AG09319 (cell line): Measurements from ENCODE around the gene NRG4.

Experiments
- DNase-seq: peaks from one replicate; pipeline ENCODE4 v3.0.0-alpha.2; 2010; ENCODE audit warnings: low read depth; ENCODE audit errors: extremely low read depth
- CTCF ChIP-seq: IDR thresholded peaks from 2 replicates; pipeline ENCODE4 v1.5.1; 2011; ENCODE audit warnings: low read depth, mild to moderate bottlenecking, inconsistent platforms, low read length, moderate library complexity

Gene NRG4

GRCh38 chr15:75942464-75942863, 69.8 kb downstream of the NRG4 start:
- no peak for DNase-seq
- no peak for TF ChIP-seq CTCF

- no peak for TF ChIP-seq CTCF
- no peak for DNase-seq
These were observed 81.4 kb downstream of the NRG4 start for GRCh38 chr15:75930866-75931265.

GRCh38 chr15:75929799-75930565, 82.2 kb downstream of the NRG4 start:
- no peak for DNase-seq
- TF ChIP-seq CTCF, result no peak

GRCh38 chr15:75928680-75929608, 83.3 kb downstream of the NRG4 start:
- TF ChIP-seq CTCF, result no peak; the same call in none of the 2 replicates
- no peak for DNase-seq

GRCh38 chr15:75927601-75928000, 84.6 kb downstream of the NRG4 start:
- no peak for TF ChIP-seq CTCF
- DNase-seq, result no peak

GRCh38 chr15:75926931-75927330, 85.3 kb downstream of the NRG4 start:
- no peak for DNase-seq
- TF ChIP-seq CTCF, result no peak

GRCh38 chr15:75925440-75925839, 86.8 kb downstream of the NRG4 start:
- DNase-seq, result no peak
- no peak for TF ChIP-seq CTCF
